H7 (cell line): ENCODE measurements around the gene DPYSL3. TPM values are rescaled to one million over a fixed set of nuclear protein-coding genes. Genes with fewer than 3 reads are reported as not detected.
A peak's percentile ranks its signal among the peaks of the same experiment; 100 is the strongest.
"Not testable (repeated sequence)": the region's sequence is repeated elsewhere in the genome, so short reads cannot be mapped to it uniquely, and the experiment has no call there.

Source experiments
- DNase-seq: peaks from one replicate; pipeline ENCODE4 v3.0.0; 2012
- H3K27me3 ChIP-seq: 2 replicates; pipeline ENCODE4 v1.6.0; 2011; ENCODE audit warnings: mild to moderate bottlenecking, low read length; ENCODE audit not compliant: control insufficient read depth, insufficient read depth
- H3K36me3 ChIP-seq: replicated peaks from 2 replicates; pipeline ENCODE4 v1.5.1; 2011; ENCODE audit warnings: low read length; ENCODE audit not compliant: control insufficient read depth, insufficient read depth
- H3K4me3 ChIP-seq: 2 replicates; pipeline ENCODE4 v1.5.1; 2011; ENCODE audit warnings: low read depth, mild to moderate bottlenecking, control low read depth, low read length, moderate library complexity; ENCODE audit not compliant: insufficient read depth
- total RNA-seq: library from RNA; depleted of rRNA; stranded (reverse); fragments of >200 nt; shearing (Covaris generic); gene quantifications from 2 replicates; pipeline ENCODE4 v1.2.3, GENCODE V29; 2014

DPYSL3 gene
- total RNA-seq, 1 experiment from 2014 or later = 184 TPM

GRCh38 chr5:147373328-147373727 is 136.5 kb downstream of the DPYSL3 start:
- no peak for DNase-seq
- no peaks in the 10 kb centered on the region for H3K36me3 ChIP-seq
- H3K4me3 ChIP-seq = no peak overlapping the region
- no peaks in the 10 kb centered on the region for H3K27me3 ChIP-seq

GRCh38 chr5:147372191-147372590 is 137.7 kb downstream of the DPYSL3 start:
- H3K27me3 ChIP-seq = no peaks in the 10 kb centered on the region
- no peaks in the 10 kb centered on the region for H3K36me3 ChIP-seq
- DNase-seq = no peak

DNA sequence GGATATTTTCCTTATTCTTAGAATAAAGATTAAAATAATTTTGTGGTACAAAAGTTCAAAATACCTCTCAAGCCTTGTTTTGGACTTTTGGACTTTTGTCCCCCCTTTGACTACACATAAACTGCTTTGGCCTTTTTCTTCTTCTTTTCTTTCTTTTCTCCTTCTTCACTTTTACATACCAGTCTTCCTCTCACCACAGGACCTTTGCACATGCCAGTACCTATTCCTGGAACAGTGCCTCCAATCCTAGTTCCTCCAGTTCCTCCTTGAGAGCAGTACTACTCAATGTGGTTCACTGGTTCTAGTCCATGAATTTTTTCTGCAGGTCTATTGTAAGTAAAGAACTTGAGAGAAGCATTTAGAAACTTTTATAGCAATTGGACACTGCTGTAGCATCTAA is 138.6 kb downstream of the DPYSL3 start:
- Histone ChIP-seq H3K27me3 (no peaks in the 10 kb centered on the region), H3K36me3 (no peaks in the 10 kb centered on the region), H3K4me3 (no peak overlapping the region)
- no peak for DNase-seq

More at GRCh38 chr5:147372191-147372590, 137.7 kb downstream of the DPYSL3 start:
- H3K4me3 ChIP-seq = no peak overlapping the region

GRCh38 chr5:147369742-147370374 is 140.0 kb downstream of the DPYSL3 start:
- H3K36me3 ChIP-seq = no peaks in the 10 kb centered on the region
- H3K4me3 ChIP-seq = no peak overlapping the region
- H3K27me3 ChIP-seq = no peaks in the 10 kb centered on the region
- DNase-seq = no peak

- H3K36me3 ChIP-seq, DNase-seq, H3K4me3 ChIP-seq, H3K27me3 ChIP-seq: not testable (repeated sequence)
These were observed 142.5 kb downstream of the DPYSL3 start for GRCh38 chr5:147367381-147367780.

- H3K27me3 ChIP-seq = no peaks in the 10 kb centered on the region
- no peaks in the 10 kb centered on the region for H3K36me3 ChIP-seq
- H3K4me3 ChIP-seq = no peak overlapping the region
- DNase-seq = no peak
These were observed 148.3 kb downstream of the DPYSL3 start for GRCh38 chr5:147361441-147362175.

DNA sequence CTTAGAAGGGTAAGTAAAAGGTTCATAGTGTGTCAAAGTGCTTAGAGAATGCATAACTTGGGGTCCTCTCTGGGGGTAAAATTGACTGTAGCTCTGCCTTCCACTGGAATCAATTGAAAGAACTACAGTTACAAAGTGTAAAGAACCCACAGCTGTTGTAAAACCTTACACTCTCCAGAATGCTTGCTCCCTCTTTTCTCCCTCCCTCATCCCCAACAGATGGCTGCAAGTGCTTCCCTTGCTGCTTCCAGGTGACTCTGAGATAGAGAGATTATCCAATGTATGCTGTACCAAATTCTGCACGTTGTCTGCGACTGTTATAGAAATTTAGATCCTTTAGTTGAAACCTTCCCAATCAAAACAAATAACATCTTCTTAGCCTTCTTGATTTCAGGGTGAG is 149.1 kb downstream of the DPYSL3 start:
- Histone ChIP-seq H3K27me3 (no peaks in the 10 kb centered on the region), H3K36me3 (no peaks in the 10 kb centered on the region), H3K4me3 (no peak overlapping the region)
- DNase-seq = no peak

- H3K4me3 ChIP-seq = no peak overlapping the region
- H3K36me3 ChIP-seq = no peaks in the 10 kb centered on the region
- no peaks in the 10 kb centered on the region for H3K27me3 ChIP-seq
- DNase-seq = no peak
These were observed 150.3 kb downstream of the DPYSL3 start for GRCh38 chr5:147359581-147359980.

DNA sequence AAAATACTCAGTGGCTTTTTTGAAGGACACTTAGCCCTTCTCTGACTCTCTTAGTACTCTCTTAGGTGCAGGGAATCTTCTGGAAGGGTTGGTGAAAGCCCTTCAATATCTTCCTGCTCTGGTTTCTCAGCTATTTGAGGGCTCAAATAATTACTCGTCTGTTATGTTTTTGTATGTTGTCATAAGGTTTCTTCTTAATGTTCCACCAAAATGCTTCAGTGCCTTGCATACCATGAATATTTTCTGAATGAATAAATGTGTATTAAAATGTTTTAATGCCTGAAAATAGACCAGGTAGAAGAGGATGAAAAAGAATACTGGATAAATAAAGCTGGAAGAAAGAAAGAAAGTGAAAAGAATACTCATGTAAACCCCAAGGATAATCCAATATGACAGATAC is 150.8 kb downstream of the DPYSL3 start:
- Histone ChIP-seq H3K4me3 (no peak overlapping the region), H3K27me3 (no peaks in the 10 kb centered on the region), H3K36me3 (no peaks in the 10 kb centered on the region)
- DNase-seq = no peak

- no peak overlapping the region for H3K4me3 ChIP-seq
These were observed 160.6 kb downstream of the DPYSL3 start for GRCh38 chr5:147349241-147349640.

GRCh38 chr5:147348451-147348850 is 161.4 kb downstream of the DPYSL3 start:
- no peak overlapping the region for H3K4me3 ChIP-seq
- DNase-seq = no peak
- no peaks in the 10 kb centered on the region for H3K27me3 ChIP-seq
- H3K36me3 ChIP-seq = no peaks in the 10 kb centered on the region

More at GRCh38 chr5:147349241-147349640, 160.6 kb downstream of the DPYSL3 start:
- Histone ChIP-seq H3K27me3 (no peaks in the 10 kb centered on the region), H3K36me3 (no peaks in the 10 kb centered on the region)
- no peak for DNase-seq

DNA sequence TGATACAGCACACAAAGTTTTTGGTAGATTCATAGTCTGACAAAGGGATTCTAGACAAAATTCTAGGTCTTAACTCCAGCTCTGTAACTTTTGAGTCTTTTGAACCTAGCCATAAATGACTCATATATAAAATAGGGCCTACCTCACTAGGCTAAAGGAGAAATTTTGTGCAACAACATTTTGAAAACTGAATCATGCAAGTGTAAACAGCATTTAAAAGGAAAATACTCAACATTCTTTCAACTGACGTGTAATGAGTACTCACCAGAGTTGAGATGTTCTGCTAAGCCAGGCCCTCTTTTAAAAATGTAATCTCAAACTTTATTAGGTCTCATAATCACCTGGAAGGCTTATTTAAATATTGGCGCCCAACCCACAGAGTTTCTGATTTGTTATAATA is 161.8 kb downstream of the DPYSL3 start:
- Histone ChIP-seq H3K4me3 (no peak overlapping the region), H3K36me3 (no peaks in the 10 kb centered on the region), H3K27me3 (no peaks in the 10 kb centered on the region)
- no peak for DNase-seq

GRCh38 chr5:147346006-147346561 is 163.8 kb downstream of the DPYSL3 start:
- Histone ChIP-seq H3K36me3 (no peaks in the 10 kb centered on the region), H3K27me3 (no peaks in the 10 kb centered on the region), H3K4me3 (no peak overlapping the region)
- peak; percentile 13 for DNase-seq

- no peaks in the 10 kb centered on the region for H3K36me3 ChIP-seq
- no peak overlapping the region for H3K4me3 ChIP-seq
- DNase-seq = no peak
- no peaks in the 10 kb centered on the region for H3K27me3 ChIP-seq
These were observed 165.0 kb downstream of the DPYSL3 start for GRCh38 chr5:147344861-147345260.

GRCh38 chr5:147341345-147341744 is 168.5 kb downstream of the DPYSL3 start:
- no peak for DNase-seq
- H3K36me3 ChIP-seq = no peaks in the 10 kb centered on the region
- no peak overlapping the region for H3K4me3 ChIP-seq
- no peaks in the 10 kb centered on the region for H3K27me3 ChIP-seq
